Frontal cortex (tissue), 4 donors: ENCODE data around the gene PRKN. TPM values are rescaled to one million over a fixed set of nuclear protein-coding genes. Genes with fewer than 3 reads are reported as not detected.
"Not testable (repeated sequence)": the region's sequence is repeated elsewhere in the genome, so short reads cannot be mapped to it uniquely, and the experiment has no call there.

Source experiments
- DNase-seq, 2 donors: peaks; one replicate each; pipeline ENCODE4 v3.0.0; 2012; ENCODE audit warnings: low spot score in 2 of 2
- FAIRE-seq: peaks from 2 replicates; lab custom pipeline; 2012; peaks lifted over from hg19 to GRCh38; lab: Jason Lieb, UNC
- total RNA-seq: library from RNA; depleted of rRNA; stranded (reverse); fragments of >200 nt; gene quantifications from one replicate; pipeline ENCODE4 v1.2.3, GENCODE V29; 2014
- donor health status: control.
- donor health status: control.
- donor health status: control.

Gene PRKN
- total RNA-seq, 1 donor from 2014 or later: 6.1 TPM

DNA sequence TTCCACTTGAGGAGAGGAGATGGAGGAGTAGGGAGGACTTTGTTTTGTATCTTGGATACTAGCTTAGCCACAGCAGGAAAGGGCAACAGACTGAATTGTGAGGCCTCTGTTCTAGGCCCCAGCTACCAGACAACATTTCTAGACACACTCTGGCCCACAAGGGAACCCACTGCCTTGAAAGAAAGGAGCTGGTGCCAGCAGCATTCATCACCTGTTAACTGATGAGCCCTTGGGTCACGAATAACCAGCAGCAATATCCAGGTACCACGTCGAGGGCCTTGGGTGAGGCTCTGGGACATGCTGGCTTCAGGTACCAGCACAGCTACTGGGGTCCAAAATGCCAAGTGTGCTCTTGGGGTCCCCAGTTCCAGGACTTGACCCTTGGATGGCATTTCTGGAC is 165.5 kb downstream of the PRKN start:
- no peak for FAIRE-seq

GRCh38 chr6:162560891-162561290 is 166.7 kb downstream of the PRKN start:
- no peak for DNase-seq

More for the DNA sequence above, 165.5 kb downstream of the PRKN start:
- DNase-seq: no peak

GRCh38 chr6:162554531-162554930 is 173.0 kb downstream of the PRKN start:
- no peak for FAIRE-seq

More at GRCh38 chr6:162560891-162561290, 166.7 kb downstream of the PRKN start:
- FAIRE-seq: no peak

DNA sequence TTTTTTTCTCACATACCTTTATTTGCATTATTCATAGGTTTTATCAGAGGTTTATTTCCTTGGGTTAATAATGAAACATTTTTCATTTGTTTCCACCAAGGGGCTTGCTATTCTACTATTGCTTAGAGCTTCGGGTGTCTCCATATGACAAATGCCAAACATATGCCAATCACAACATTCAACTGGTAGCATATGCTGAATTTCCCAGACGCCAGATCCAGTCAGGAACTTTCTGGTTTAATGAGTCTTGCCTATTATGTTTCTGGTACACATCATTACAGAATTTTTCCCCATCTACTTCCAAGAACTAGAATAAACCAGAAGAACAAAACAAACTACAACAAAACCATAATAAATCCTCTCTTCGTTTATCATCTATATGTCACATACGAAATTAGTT is 180.7 kb downstream of the PRKN start:
- DNase-seq: no peak
- FAIRE-seq: no peak

More at GRCh38 chr6:162554531-162554930, 173.0 kb downstream of the PRKN start:
- no peak for DNase-seq

DNA sequence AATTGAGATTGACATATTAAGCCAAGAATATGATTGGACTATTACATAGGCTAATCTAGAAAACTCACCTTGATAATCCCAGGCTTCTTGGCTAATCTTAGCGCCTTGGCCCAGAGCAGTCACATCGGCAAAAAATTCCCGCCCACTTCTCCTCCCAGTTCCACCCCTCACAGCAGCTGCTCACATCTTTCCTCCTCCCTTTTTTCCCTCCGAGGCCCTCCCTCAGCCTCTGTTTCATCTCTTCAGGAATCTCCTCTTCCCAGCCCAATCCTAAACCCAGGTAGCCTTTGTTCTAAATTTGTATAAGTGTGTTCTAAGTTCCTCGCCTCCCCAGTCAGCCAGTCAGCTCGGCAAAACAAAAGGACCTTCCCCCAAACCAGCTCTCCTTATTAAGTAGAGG is 184.3 kb downstream of the PRKN start:
- DNase-seq: no peak
- FAIRE-seq: no peak

DNA sequence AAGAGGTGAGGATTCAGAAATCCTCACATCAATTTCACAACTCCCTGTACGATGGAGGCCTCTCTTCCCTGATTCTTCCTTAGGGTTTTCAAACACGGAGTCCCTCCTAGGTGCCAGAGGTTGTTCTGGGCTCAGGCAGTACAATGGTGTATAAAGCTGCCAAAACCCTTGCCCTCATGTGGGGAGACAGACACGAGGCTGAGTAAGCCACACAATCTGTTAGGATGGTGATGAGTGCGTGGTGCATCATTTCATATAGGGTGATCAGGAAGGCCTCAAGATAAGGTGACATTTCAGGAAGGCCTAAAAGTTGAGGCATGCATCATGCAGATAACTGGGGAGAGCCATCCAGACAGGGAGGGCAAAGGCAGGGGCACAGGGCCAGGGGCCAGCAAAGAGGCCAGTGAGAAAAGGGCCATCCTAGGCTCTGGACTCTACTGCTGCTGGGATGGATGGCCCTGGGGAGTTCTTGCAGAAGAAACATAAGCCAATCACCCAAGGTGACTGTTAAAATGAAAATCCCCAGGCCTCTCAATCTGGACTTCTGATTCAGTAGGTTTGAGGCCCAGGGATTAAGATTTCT is 186.5 kb downstream of the PRKN start:
- DNase-seq: no peak
- FAIRE-seq: no peak

- DNase-seq (no peak), FAIRE-seq (no peak)
Observed at GRCh38 chr6:162539321-162539720, 188.2 kb downstream of the PRKN start.

GRCh38 chr6:162538643-162539064 is 188.9 kb downstream of the PRKN start:
- FAIRE-seq: no peak
- DNase-seq: peak in 1 of 2 donors; percentile 13

- FAIRE-seq (no peak), DNase-seq (no peak)
Observed at GRCh38 chr6:162533009-162533400, 194.6 kb downstream of the PRKN start.

DNA sequence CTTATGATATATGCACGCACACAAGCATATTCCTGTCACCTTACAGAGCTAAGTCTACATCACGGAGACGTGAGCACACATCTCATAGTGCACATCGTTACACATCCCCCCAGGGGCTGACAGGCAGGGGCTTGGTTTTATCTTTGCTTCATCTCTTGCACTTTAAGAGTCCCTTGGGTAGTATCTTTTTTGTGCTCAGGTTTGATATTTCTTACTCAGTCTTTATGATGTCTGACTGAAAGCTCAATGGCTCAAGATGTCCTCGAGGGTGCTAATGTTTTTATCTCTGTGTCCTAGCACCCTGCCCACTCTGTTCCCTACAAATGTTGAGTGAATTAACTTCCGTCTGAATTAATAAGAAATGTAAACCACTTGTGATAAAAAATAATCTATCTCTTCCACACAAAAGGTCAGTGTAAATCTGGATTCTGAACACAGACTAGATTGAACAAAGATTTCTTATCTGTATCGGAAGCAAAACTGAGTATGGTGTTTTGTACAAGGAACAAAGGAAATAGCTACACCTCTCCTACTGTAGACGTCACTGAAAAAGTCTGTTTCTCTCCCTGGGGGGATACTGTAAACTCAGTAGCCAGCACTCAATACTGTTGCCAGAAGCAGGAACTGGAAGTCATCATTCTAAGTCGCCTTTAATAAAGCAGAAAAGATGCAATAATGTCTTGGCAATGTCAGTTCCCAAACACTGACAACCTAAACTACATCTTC is 195.1 kb downstream of the PRKN start:
- FAIRE-seq: no peak
- DNase-seq: no peak

GRCh38 chr6:162531391-162531790 is 196.2 kb downstream of the PRKN start:
- not testable (repeated sequence) for FAIRE-seq, DNase-seq

GRCh38 chr6:162528538-162528937 is 199.0 kb downstream of the PRKN start:
- FAIRE-seq (no peak), DNase-seq (no peak)

- DNase-seq: no peak
- FAIRE-seq: no peak
Observed at GRCh38 chr6:162526960-162527359, 200.6 kb downstream of the PRKN start.

DNA sequence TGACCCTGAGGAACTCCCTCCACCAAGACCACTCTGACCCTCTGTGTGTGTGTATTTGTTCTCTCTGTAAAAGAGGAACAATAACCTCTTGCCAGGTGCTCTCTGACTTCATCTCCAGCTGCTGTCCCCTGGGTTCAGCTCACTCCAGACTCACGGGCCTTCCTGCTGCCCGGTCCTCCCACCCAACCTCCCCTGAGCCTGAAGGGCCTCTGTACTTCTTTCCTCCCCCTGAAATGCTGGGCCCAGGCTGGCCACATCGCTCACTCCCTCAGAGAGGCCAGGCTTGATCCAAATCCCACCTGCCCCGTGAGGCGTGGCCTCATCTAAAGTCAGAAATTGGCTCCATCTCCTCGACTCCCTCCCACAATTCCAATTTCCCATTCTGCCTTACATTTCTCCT is 202.4 kb downstream of the PRKN start:
- FAIRE-seq: no peak
- DNase-seq: no peak

DNA sequence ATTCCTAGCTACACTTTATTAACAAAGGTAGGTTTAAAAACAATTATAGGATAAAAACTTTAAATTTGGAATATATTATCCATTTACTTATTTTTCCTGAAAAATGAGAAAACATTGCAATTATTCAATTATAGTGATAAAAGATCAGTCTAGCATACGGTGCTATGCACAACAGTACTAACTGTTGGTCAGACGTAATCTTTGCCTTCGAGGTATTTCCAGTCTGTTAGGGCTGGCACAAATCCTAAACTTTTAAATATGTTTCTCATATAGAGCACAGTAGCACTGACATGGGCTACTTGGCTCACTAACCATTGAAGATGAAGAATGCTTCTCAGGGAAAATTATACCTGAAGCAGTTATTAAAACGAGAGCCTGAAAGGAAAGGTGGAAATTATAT is 214.8 kb downstream of the PRKN start:
- DNase-seq (no peak), FAIRE-seq (no peak)

- FAIRE-seq (no peak), DNase-seq (no peak)
Observed at GRCh38 chr6:162497389-162497788, 230.2 kb downstream of the PRKN start.

GRCh38 chr6:162493917-162494316 is 233.6 kb downstream of the PRKN start:
- no peak for DNase-seq
- no peak for FAIRE-seq

GRCh38 chr6:162491637-162492036 is 235.9 kb downstream of the PRKN start:
- FAIRE-seq (no peak), DNase-seq (no peak)

DNA sequence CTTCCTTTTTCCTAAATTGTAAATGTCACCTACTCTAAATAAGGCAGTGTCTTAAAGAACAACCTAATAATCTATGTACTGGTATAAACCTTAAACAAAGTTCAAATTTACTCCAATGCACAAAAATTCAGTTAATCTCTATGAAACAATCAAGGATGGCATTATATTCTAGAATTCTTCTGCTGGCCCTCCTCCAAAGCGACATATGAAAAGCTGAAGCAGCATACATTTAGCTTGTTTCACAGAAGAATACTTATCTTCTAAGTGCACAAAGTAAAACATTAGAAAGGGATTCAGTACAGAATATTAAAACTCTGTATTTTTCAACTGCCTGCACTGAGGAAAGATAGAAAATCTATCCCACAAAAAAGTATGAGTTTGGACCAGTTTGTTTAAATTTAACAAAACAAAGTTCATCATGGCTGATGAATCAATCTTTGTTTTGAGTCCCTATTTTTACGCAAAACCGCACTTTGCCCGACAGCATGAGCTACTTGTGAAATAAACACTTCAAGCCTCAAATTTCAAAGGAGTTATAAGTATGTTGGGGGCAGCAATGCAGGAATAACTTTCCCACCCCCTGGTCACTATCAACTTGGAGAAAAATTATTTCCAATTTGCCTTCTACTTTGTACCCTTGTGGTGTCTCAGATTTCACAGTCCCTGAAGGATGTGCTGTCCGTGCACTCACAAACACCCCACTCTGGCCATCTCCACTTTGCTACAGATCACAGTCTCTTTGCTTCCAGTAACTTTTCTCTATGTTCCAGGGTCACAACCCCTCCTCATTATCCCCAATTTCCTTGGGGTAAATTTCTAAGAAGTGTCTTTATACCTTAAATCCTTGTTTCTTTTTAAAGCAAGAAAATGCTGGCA is 238.2 kb downstream of the PRKN start:
- DNase-seq (no peak), FAIRE-seq (no peak)

- DNase-seq (no peak), FAIRE-seq (no peak)
Observed at GRCh38 chr6:162488444-162488843, 239.1 kb downstream of the PRKN start.

DNA sequence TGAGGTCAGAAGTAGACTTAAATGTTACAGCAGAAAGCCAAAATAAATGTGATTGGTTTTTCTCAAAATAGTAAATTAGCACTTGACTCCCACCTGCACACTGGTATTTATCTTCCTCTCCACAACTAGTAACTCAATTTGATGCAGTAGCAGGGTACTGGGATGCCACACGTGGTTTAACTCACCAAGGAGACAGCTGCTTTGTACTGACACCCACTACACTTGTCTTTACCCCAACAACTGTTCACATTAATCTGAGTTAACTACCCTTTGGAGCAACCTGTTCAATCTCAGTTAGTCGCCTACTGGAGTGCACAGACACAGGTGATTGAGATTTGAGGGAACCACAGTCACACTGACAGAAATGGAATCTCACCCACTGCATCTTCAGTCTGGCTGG is 242.1 kb downstream of the PRKN start:
- no peak for DNase-seq
- FAIRE-seq: no peak
